GM19455 (cell line): Measurements from ENCODE around the gene ASS1.
"Not testable (repeated sequence)": the region's sequence is repeated elsewhere in the genome, so short reads cannot be mapped to it uniquely, and the experiment has no call there.

Source experiments
- ATAC-seq: cut with Tn5 transposase; IDR thresholded peaks from one replicate; pipeline ENCODE4 v1.9.1; 2021; ENCODE audit not compliant: unreplicated experiment

ASS1 gene

GRCh38 chr9:130433168-130433946, 11.4 kb upstream of the ASS1 start:
- ATAC-seq, result no peak

DNA sequence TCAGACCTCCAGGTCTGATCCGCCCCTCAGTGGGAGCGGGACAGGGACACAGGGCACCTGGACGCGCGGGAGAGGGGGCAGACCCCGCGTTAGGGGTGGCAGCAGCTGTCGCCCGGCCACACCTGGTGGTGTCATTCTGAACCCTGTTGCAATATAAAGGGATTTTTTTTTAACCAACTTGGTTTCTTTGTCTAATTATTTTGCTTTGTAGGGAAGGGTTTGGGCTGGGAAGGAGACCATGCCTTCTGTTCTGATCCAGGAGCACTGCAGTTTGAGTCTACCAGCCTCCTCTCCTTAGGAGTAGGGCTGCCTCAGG, 10.9 kb upstream of the ASS1 start:
- ATAC-seq, result no peak

GRCh38 chr9:130434656-130435055, 10.1 kb upstream of the ASS1 start:
- not testable (repeated sequence) for ATAC-seq

DNA sequence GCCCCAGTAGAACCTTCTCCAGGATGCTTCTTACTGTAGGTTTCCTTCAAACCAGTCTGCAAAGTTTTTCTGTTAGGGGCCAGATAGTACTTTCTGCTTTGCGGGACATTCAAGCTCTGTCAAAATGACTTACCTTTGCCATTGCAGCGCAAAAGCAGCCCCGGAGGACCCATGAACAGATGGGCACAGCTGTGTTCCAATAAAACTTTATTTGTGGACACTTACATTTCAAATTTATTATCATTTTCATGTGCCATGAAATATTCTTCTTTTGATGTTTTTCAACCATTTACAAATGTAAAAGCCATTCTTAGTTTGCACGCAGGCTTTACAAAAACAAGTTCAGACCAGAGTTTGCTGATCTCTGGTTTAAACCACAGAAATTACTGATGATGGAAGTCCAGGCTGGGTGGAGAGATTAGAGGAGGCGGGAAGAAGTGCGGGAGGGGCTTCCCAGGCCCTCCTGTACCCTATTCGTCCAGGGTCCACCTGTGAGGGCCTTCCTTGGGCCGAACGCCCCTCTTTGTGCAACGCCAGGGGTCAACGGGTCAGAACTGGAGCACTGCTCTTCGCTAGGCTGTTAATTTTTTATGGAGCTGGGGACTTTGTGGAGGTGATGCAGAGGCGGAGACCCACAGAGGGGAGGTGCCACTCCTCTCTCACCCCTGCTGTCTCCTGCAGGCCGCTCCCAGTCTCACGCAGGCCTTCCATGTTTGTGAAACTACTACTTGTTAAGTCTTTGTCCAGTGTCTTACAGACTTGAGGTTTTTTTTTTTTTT, 7.6 kb upstream of the ASS1 start:
- ATAC-seq, result no peak

DNA sequence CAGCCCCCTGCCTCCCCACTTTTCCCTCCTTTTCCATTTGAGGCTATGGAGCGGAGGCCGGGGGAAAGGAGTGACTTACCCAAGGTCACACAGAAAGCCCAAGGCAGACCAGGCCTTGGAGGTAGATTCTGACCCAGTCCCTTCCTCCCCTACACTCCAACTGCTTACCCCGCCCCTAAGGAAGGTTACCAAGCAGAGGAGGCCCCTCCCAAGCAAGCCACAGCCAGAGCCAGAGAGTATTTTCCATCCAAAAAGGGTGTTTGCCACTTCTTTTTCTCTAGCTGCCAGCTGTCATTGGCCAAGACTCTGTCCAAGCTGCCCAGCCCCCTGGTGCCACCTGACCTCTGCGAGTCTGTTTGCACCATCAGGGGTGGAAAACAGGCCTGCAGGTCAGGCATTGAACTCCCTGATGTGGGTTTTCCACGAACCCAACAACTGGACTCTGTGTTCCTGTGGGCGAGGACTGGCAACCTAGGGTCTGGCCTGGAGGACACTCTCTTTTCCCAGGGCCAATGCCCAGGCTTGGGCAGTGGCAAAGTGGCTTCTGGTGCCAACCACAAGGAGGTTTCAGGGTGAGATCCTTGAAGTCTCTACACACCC, 6.3 kb upstream of the ASS1 start:
- ATAC-seq, result no peak

GRCh38 chr9:130441031-130441430, 3.7 kb upstream of the ASS1 start:
- no peak for ATAC-seq

GRCh38 chr9:130442746-130443455, 1.9 kb upstream of the ASS1 start:
- ATAC-seq, result no peak

DNA sequence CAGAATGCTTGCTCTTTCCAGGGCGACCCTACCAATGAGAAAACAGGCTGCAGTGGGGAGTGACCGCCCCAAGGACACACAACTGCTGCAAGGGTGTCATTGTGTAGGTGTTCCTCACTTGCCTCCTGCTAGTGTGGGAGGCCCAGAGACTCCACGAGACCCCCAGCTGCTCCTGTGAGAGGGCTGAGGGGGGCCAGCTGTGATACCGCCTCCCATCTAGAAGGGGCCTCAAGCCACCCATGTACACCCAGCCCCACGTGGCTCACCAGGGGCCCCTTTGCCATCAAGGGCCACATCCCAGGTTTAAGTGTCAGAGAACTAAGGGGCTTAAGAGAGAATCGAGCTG, 1.3 kb upstream of the ASS1 start:
- ATAC-seq, result no peak

GRCh38 chr9:130443840-130444492, 795 bp upstream of the ASS1 start:
- no peak for ATAC-seq

- no peak for ATAC-seq
Measured at GRCh38 chr9:130445268-130445983, 665 bp downstream of the ASS1 start.

GRCh38 chr9:130446101-130446861, 1.5 kb downstream of the ASS1 start:
- ATAC-seq, result no peak

GRCh38 chr9:130447193-130447816, 2.5 kb downstream of the ASS1 start:
- ATAC-seq, result no peak

DNA sequence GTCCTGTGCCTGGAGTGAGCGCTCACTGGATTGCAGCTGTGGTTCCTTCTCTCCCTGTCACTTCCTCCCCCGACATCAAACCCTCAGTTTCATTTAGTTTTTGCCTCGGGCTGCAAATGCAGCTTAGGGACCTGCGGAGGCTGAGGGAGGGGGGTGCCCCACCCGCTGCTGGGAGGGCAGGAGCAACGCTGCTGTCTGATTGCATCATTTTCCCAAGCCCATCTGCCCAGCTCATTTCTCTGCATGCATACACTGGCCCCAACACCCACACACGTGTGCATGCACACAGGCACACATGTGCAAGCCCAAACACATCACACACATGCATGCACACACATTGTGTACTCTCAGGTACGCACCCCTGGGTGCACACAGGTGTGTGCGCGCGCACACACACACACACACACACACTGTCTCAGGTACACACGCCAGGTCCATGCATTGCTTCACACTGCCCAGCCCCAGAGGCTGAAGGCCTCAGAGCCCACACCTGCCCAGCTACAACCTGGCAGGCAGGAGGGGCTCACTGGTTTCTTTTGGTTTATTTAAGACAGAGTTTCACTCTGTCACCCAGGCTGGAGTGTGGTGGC, 3.4 kb downstream of the ASS1 start:
- ATAC-seq, result no peak

DNA sequence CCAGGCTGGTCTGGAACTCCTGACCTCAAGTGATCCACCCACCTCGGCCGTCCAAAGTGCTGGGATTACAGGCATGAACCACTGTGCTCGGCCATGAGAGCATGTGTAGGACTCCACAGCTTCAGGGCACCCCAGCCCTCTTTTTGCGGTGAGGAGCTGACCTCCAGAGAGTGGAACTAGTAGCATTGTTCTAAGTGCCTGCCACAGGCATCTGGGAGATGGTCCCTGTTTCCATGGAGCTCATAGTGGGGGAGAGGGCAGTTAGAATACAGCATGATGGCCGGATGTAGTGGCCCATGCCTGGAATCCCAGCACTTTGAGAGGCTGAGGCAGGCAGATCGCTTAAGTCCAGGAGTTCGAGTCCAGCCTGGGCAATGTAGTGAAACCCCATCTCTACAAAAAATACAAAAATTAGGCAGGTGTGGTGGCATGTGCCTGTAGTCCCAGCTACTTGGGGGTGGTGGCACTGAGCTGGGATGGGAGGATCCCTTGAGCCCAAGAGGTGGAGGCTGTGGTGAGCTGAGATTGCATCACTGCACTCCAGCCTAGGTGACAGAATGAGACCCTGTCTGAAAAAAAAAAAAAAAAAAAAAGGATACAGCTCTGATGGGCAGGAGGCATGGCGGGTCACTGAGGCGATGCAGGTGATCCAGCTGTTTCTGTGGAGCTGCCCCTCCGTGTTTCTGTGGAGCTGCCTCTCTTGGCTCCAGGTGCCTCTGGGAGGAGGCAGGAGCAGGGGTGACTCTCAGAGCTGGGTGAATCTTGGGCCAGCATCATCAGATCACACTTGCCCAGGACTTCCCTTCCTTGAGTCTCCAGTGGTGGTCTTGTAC, 4.2 kb downstream of the ASS1 start:
- no peak for ATAC-seq

GRCh38 chr9:130450344-130451003, 5.7 kb downstream of the ASS1 start:
- ATAC-seq, result no peak

DNA sequence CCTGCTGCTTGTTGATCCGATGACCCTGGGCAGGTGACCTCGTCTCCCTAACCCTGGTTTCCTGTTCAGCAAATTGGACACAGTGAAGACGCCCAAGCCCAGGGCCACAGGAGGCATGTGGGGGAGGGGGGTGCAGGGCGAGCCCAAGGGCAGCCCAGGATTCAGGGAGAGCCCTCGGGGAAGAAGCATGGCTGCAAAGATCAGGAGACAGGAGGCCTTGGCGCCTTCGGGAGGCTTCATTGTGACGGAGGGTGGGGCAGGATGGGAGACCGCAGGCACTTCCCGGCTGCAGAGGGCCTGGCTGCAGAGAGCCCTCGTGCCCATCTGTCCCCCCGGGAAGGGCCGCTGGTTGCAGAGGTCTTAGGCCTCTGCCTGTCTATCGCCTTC, 6.2 kb downstream of the ASS1 start:
- no peak for ATAC-seq

DNA sequence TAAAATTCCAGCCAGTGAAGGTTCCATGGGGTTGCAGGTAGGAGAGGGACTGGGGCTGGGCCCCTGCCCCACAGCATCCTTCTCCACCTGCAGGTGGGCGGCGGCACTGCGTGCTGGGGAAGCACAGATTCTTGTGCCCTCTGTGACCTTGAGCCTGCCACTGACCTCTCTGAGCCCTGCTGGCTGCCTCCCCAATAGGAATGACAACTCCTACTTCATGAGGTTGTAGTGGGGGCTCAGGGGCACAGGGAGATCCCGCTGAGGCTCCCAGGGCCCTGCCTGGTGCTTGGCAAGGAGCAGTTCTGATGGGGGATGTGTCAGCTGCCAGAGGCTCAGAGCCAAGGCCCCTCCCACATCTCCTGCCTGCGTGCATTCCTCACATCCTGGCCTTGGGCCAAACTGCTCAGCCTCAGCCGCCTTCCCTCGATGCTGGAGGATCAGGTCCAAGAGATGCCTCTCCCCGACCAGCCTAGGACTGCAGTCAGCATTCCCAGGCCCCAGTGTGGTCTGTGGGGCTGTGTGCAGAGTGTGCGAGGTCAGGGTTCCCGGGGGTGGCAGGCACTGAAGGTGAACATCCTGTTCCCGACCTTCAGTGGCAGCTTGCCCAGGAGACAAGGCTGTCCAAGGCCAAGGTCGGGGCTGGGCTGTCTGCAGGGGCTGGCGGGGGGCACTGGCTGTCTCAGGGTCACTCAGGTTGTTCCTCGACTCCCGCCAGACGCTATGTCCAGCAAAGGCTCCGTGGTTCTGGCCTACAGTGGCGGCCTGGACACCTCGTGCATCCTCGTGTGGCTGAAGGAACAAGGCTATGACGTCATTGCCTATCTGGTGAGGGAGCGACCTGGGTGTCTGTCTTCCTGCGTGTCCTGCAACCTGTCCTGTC, 7.0 kb downstream of the ASS1 start:
- ATAC-seq, result no peak
